Rectal smooth muscle tissue (tissue), 1 donor: ENCODE data around the gene PORCN.
"Not testable (repeated sequence)": the region's sequence is repeated elsewhere in the genome, so short reads cannot be mapped to it uniquely, and the experiment has no call there.

Source experiments
- H3K27ac ChIP-seq: one replicate; pipeline ENCODE4 v1.7.0; 2013; ENCODE audit warnings: low read depth, low read length, inconsistent platforms
- H3K27me3 ChIP-seq: one replicate; pipeline ENCODE4 v1.7.0; 2013; ENCODE audit warnings: low read length; ENCODE audit not compliant: control insufficient read depth, insufficient read depth
- H3K36me3 ChIP-seq: one replicate; pipeline ENCODE4 v1.7.0; 2013; ENCODE audit warnings: low read length; ENCODE audit not compliant: control insufficient read depth, insufficient read depth
- H3K4me1 ChIP-seq: one replicate; pipeline ENCODE4 v1.7.0; 2013; ENCODE audit warnings: low read length; ENCODE audit not compliant: control insufficient read depth, insufficient read depth
- H3K4me3 ChIP-seq: one replicate; pipeline ENCODE4 v1.7.0; 2013; ENCODE audit warnings: low read length
- H3K9ac ChIP-seq: one replicate; pipeline ENCODE4 v1.7.0; 2013; ENCODE audit warnings: low read length

The PORCN gene

GRCh38 chrX:48538641-48539344 lies 30.0 kb downstream of the PORCN start:
- Histone ChIP-seq H3K27ac (peak overlapping the region; percentile 82), H3K27me3 (peaks cover 1% of the 10 kb centered on the region), H3K36me3 (no peaks in the 10 kb centered on the region), H3K4me3 (peak overlapping the region; percentile 38), H3K4me1 (no peaks in the 10 kb centered on the region), H3K9ac (no peak overlapping the region)

- Histone ChIP-seq H3K27me3 (no peaks in the 10 kb centered on the region), H3K36me3 (no peaks in the 10 kb centered on the region), H3K27ac (peak within 1 kb of the TSS; percentile 82), H3K4me3 (peak within 1 kb of the TSS; percentile 75), H3K9ac (peak within 1 kb of the TSS; percentile 45), H3K4me1 (no peaks in the 10 kb centered on the region)
These were observed 30.7 kb downstream of the PORCN start, which contains the start of gene TBC1D25 for GRCh38 chrX:48539345-48540027. TSS of gene TBC1D25 (plus strand) at chrX:48539714. CDS start at chrX:48539798, 84 bp downstream.

- peak overlapping the region; percentile 75 for H3K4me3 ChIP-seq
- H3K27ac ChIP-seq = peak overlapping the region; percentile 73
- peaks cover 2% of the 10 kb centered on the region for H3K36me3 ChIP-seq
- no peaks in the 10 kb centered on the region for H3K4me1 ChIP-seq
- H3K27me3 ChIP-seq = no peaks in the 10 kb centered on the region
- peak overlapping the region; percentile 45 for H3K9ac ChIP-seq
These were observed 31.2 kb downstream of the PORCN start for GRCh38 chrX:48540028-48540375.

- Histone ChIP-seq H3K27ac (no peak overlapping the region), H3K9ac (no peak overlapping the region), H3K36me3 (peaks cover 3% of the 10 kb centered on the region), H3K27me3 (no peaks in the 10 kb centered on the region), H3K4me1 (no peaks in the 10 kb centered on the region), H3K4me3 (peak overlapping the region; percentile 75)
These were observed 31.7 kb downstream of the PORCN start for GRCh38 chrX:48540480-48540879.

GRCh38 chrX:48541140-48541814 lies 32.5 kb downstream of the PORCN start:
- H3K27ac ChIP-seq = no peak overlapping the region
- no peak overlapping the region for H3K9ac ChIP-seq
- peaks cover 6% of the 10 kb centered on the region for H3K36me3 ChIP-seq
- no peak overlapping the region for H3K4me3 ChIP-seq
- no peaks in the 10 kb centered on the region for H3K4me1 ChIP-seq
- no peaks in the 10 kb centered on the region for H3K27me3 ChIP-seq

GRCh38 chrX:48548871-48549270 lies 40.1 kb downstream of the PORCN start:
- no peak overlapping the region for H3K4me3 ChIP-seq
- no peaks in the 10 kb centered on the region for H3K27me3 ChIP-seq
- no peak overlapping the region for H3K9ac ChIP-seq
- peaks cover 6% of the 10 kb centered on the region for H3K36me3 ChIP-seq
- H3K27ac ChIP-seq = no peak overlapping the region
- H3K4me1 ChIP-seq = no peaks in the 10 kb centered on the region

GRCh38 chrX:48555731-48556325 lies 47.0 kb downstream of the PORCN start:
- H3K4me1 ChIP-seq, H3K9ac ChIP-seq, H3K27me3 ChIP-seq, H3K4me3 ChIP-seq, H3K27ac ChIP-seq: not testable (repeated sequence)
- H3K36me3 ChIP-seq = peaks cover 12% of the 10 kb centered on the region

GRCh38 chrX:48558271-48558670 lies 49.5 kb downstream of the PORCN start:
- Histone ChIP-seq H3K27me3 (no peaks in the 10 kb centered on the region), H3K27ac (no peak overlapping the region), H3K36me3 (peaks cover 12% of the 10 kb centered on the region), H3K9ac (no peak overlapping the region), H3K4me3 (no peak overlapping the region), H3K4me1 (no peaks in the 10 kb centered on the region)

- Histone ChIP-seq H3K27ac (no peak overlapping the region), H3K4me3 (no peak overlapping the region), H3K36me3 (peaks cover 10% of the 10 kb centered on the region), H3K27me3 (no peaks in the 10 kb centered on the region), H3K4me1 (no peaks in the 10 kb centered on the region), H3K9ac (no peak overlapping the region)
These were observed 50.8 kb downstream of the PORCN start for GRCh38 chrX:48559636-48560035.

GRCh38 chrX:48560056-48560455 lies 51.3 kb downstream of the PORCN start:
- no peak overlapping the region for H3K9ac ChIP-seq

GRCh38 chrX:48560681-48561080 lies 51.9 kb downstream of the PORCN start:
- H3K36me3 ChIP-seq = peaks cover 7% of the 10 kb centered on the region
- no peak overlapping the region for H3K9ac ChIP-seq
- H3K4me3 ChIP-seq = no peak overlapping the region
- H3K27me3 ChIP-seq = no peaks in the 10 kb centered on the region
- H3K4me1 ChIP-seq = no peaks in the 10 kb centered on the region
- no peak overlapping the region for H3K27ac ChIP-seq

More at GRCh38 chrX:48560056-48560455, 51.3 kb downstream of the PORCN start:
- H3K27me3 ChIP-seq = no peaks in the 10 kb centered on the region
- H3K27ac ChIP-seq = no peak overlapping the region
- H3K4me3 ChIP-seq = no peak overlapping the region
- peaks cover 7% of the 10 kb centered on the region for H3K36me3 ChIP-seq
- no peaks in the 10 kb centered on the region for H3K4me1 ChIP-seq

GRCh38 chrX:48569958-48570357 lies 61.2 kb downstream of the PORCN start:
- Histone ChIP-seq H3K4me1 (no peaks in the 10 kb centered on the region), H3K36me3 (no peaks in the 10 kb centered on the region), H3K9ac (no peak overlapping the region), H3K27me3 (peaks cover 3% of the 10 kb centered on the region), H3K4me3 (no peak overlapping the region), H3K27ac (no peak overlapping the region)
